Esophagus squamous epithelium (tissue), 5 donors: Measurements from ENCODE around the gene HK2. TPM values are rescaled to one million over a fixed set of nuclear protein-coding genes. Genes with fewer than 3 reads are reported as not detected.
"Not testable (repeated sequence)": the region's sequence is repeated elsewhere in the genome, so short reads cannot be mapped to it uniquely, and the experiment has no call there.

Experiments used
- DNase-seq: peaks from one replicate; lab custom pipeline; 2025; lab: John Stamatoyannopoulos, UW
- H3K27ac ChIP-seq, 4 donors: fragments of 200-600 bp; sonication (generic); one replicate each; pipeline ENCODE4 v1.5.1; 2016 to 2019; ENCODE audit warnings: mild to moderate bottlenecking in 1 of 4
- H3K27me3 ChIP-seq, 4 donors: fragments of 200-600 bp; sonication (generic); 1 replicate in 3 of 4; 2 replicates in 1 of 4; pipeline versions ENCODE4 v1.5.1 to v1.6.0; 2017 to 2021; ENCODE audit warnings: antibody characterized with exemption in 1 of 4
- H3K36me3 ChIP-seq, 3 donors: fragments of 200-600 bp; sonication (generic); one replicate each; pipeline ENCODE4 v1.5.1; 2016 to 2019
- H3K4me1 ChIP-seq, 3 donors: fragments of 200-600 bp; sonication (generic); one replicate each; pipeline ENCODE4 v1.5.1; 2017 to 2019
- H3K4me3 ChIP-seq, 4 donors: fragments of 200-600 bp; sonication (generic); 1 replicate in 3 of 4; 2 replicates in 1 of 4; pipeline ENCODE4 v1.5.1; 2016 to 2019; ENCODE audit warnings: mild to moderate bottlenecking in 2 of 4, moderate library complexity in 1 of 4
- H3K9me3 ChIP-seq, 3 donors: fragments of 200-600 bp; sonication (generic); one replicate each; pipeline ENCODE4 v1.5.1; 2016 to 2019
- CTCF ChIP-seq, 6 experiments: fragments of 450-650 bp in 4 of 6; fragments of 200-600 bp in 2 of 6; sonication (generic) in 2 of 6; IDR thresholded peaks; one replicate each; pipeline ENCODE4 v1.5.1; 2016 to 2019; ENCODE audit warnings: antibody characterized with exemption in 6 of 6, mild to moderate bottlenecking in 4 of 6, moderate library complexity in 4 of 6
- POLR2A ChIP-seq, 4 donors: fragments of 450-650 bp; IDR thresholded peaks; one replicate each; pipeline ENCODE4 v1.6.1; 2017; ENCODE audit warnings: antibody characterized with exemption in 4 of 4, mild to moderate bottlenecking in 4 of 4, moderate library complexity in 3 of 4
- WGBS, 2 donors: methylation state at CpG; one replicate each; pipeline ENCODE4 v1.1.5; 2018; 5-methylcytosine and 5-hydroxymethylcytosine counted together
- intact Hi-C: fragments of 100-400 bp; cut with DNase I; formaldehyde crosslinking; loops from one replicate; pipeline ENCODE4 v1.15.0; 2022
- total RNA-seq, 4 donors: library from RNA; depleted of rRNA; stranded (reverse); fragments of >200 nt; gene quantifications; one replicate each; pipeline ENCODE4 v1.1.0, GENCODE V29; 2016
- donor health status: DM: yes; HTN: yes; CAD: no.

HK2 gene
- total RNA-seq = 10 to 100 TPM; 11.2 to 45.4 (median 25.1) TPM

GRCh38 chr2:74833418-74834233 lies at the start of gene HK2:
Gene HK2, plus strand, starts transcription at chr2:74834127. Its CDS starts 454 bp downstream, at chr2:74834581.
- DNase-seq = no peak
- peak within 1 kb of the TSS; percentile 74 to 88 (median 78) for H3K27ac ChIP-seq
- 49 to 100% methylated on average over 1 to 7 of the region's 67 CpGs for WGBS, 2 donors
- no peaks in the 10 kb centered on the region for H3K9me3 ChIP-seq
- peaks cover 3 to 42% (median 16%) of the 10 kb centered on the region in 3 donors for H3K4me1 ChIP-seq
- peaks cover 0 to 18% (median 0%) of the 10 kb centered on the region in 4 donors for H3K27me3 ChIP-seq
- no peaks in the 10 kb centered on the region for H3K36me3 ChIP-seq
- intact Hi-C loops = no loop called here
- TF ChIP-seq POLR2A (IDR thresholded peaks at IDR 0.05) (peak in 2 of 4 donors; percentile 72), CTCF (IDR thresholded peaks at IDR 0.05) (no peak)
- H3K4me3 ChIP-seq = peak within 1 kb of the TSS; percentile 51 to 81 (median 65)

GRCh38 chr2:74789271-74789670 lies 44.7 kb upstream of the HK2 start:
- intact Hi-C loops = no loop called here
- WGBS, 2 donors = 66 to 77% methylated on average over 2 of the region's 2 CpGs
- Histone ChIP-seq H3K4me3 (no peak overlapping the region), H3K4me1 (no peaks in the 10 kb centered on the region), H3K36me3 (no peaks in the 10 kb centered on the region), H3K9me3 (peaks cover 0 to 17% (median 0%) of the 10 kb centered on the region in 3 donors), H3K27ac (no peak overlapping the region), H3K27me3 (no peaks in the 10 kb centered on the region)
- DNase-seq = no peak
- TF ChIP-seq POLR2A (IDR thresholded peaks at IDR 0.05) (no peak), CTCF (IDR thresholded peaks at IDR 0.05) (no peak)

- WGBS, 2 donors = 52 to 83% methylated on average over 1 to 2 of the region's 5 CpGs
- H3K4me3 ChIP-seq = no peak overlapping the region
- DNase-seq = no peak
- intact Hi-C loops = no loop called here
- H3K9me3 ChIP-seq = peaks cover 0 to 17% (median 0%) of the 10 kb centered on the region in 3 donors
- no peak overlapping the region for H3K27ac ChIP-seq
- no peaks in the 10 kb centered on the region for H3K27me3 ChIP-seq
- TF ChIP-seq CTCF (IDR thresholded peaks at IDR 0.05) = no peak
- no peak for TF ChIP-seq POLR2A (IDR thresholded peaks at IDR 0.05)
- no peaks in the 10 kb centered on the region for H3K36me3 ChIP-seq
- H3K4me1 ChIP-seq = no peaks in the 10 kb centered on the region
Measured at GRCh38 chr2:74792282-74792681, 41.6 kb upstream of the HK2 start.

- no CpG with 5 or more reads among the region's 2 CpGs for WGBS, 2 donors
Measured at GRCh38 chr2:74794878-74795277, 39.0 kb upstream of the HK2 start.

GRCh38 chr2:74806355-74806839 lies 27.5 kb upstream of the HK2 start:
- H3K27ac ChIP-seq = no peak overlapping the region
- DNase-seq = no peak
- no peak overlapping the region for H3K4me3 ChIP-seq
- WGBS, 2 donors = 88 to 90% methylated on average over 4 to 5 of the region's 5 CpGs
- H3K4me1 ChIP-seq = peaks cover 0 to 9% (median 0%) of the 10 kb centered on the region in 3 donors
- no peaks in the 10 kb centered on the region for H3K9me3 ChIP-seq
- H3K36me3 ChIP-seq = no peaks in the 10 kb centered on the region
- intact Hi-C loops = no loop called here
- peaks cover 0 to 4% (median 0%) of the 10 kb centered on the region in 4 donors for H3K27me3 ChIP-seq
- TF ChIP-seq POLR2A (IDR thresholded peaks at IDR 0.05) = no peak
- no peak for TF ChIP-seq CTCF (IDR thresholded peaks at IDR 0.05)

More at GRCh38 chr2:74794878-74795277, 39.0 kb upstream of the HK2 start:
- H3K4me3 ChIP-seq, intact Hi-C loops, H3K36me3 ChIP-seq, H3K27ac ChIP-seq, H3K9me3 ChIP-seq, H3K4me1 ChIP-seq, H3K27me3 ChIP-seq, DNase-seq: not testable (repeated sequence)
